Stimulated activated CD4-positive, alpha-beta T cell treated with anti-CD3 and anti-CD28 coated beads, TNF-alpha, amount 100 ng/mL, for 1 hour (primary cell): Measurements from ENCODE around the gene PTOV1.

Experiments used
- DNase-seq, 3 donors: peaks; one replicate each; pipeline ENCODE4 v3.0.0-alpha.2; 2020; ENCODE audit warnings: low read depth in 3 of 3, low spot score in 1 of 3

PTOV1 gene

GRCh38 chr19:49843265-49843664 lies 7.7 kb upstream of the PTOV1 start:
- no peak for DNase-seq

GRCh38 chr19:49844138-49845095 lies 6.5 kb upstream of the PTOV1 start:
- no peak for DNase-seq

- no peak for DNase-seq
Observed at GRCh38 chr19:49845414-49845813, 5.5 kb upstream of the PTOV1 start.

GRCh38 chr19:49846408-49846807 lies 4.6 kb upstream of the PTOV1 start:
- DNase-seq: no peak

GRCh38 chr19:49847731-49848696 lies 2.9 kb upstream of the PTOV1 start:
- no peak for DNase-seq

GRCh38 chr19:49848938-49849337 lies 2.0 kb upstream of the PTOV1 start:
- no peak for DNase-seq

- DNase-seq: no peak
Observed at GRCh38 chr19:49849433-49850220, 1.3 kb upstream of the PTOV1 start.

GRCh38 chr19:49850221-49850486 lies 805 bp upstream of the PTOV1 start:
- no peak for DNase-seq

GRCh38 chr19:49851456-49852259 lies 699 bp downstream of the PTOV1 start:
- DNase-seq: no peak

- no peak for DNase-seq
Observed at GRCh38 chr19:49852631-49853126, 1.7 kb downstream of the PTOV1 start.

- no peak for DNase-seq
Observed at GRCh38 chr19:49853852-49854377, 3.0 kb downstream of the PTOV1 start.

- DNase-seq: no peak
Observed at GRCh38 chr19:49854378-49855263, 3.7 kb downstream of the PTOV1 start.

GRCh38 chr19:49855277-49855675 lies 4.3 kb downstream of the PTOV1 start:
- DNase-seq: no peak

- no peak for DNase-seq
Observed at GRCh38 chr19:49855676-49856573, 5.0 kb downstream of the PTOV1 start.

GRCh38 chr19:49856574-49857021 lies 5.6 kb downstream of the PTOV1 start:
- DNase-seq: no peak

GRCh38 chr19:49857061-49857837 lies 6.3 kb downstream of the PTOV1 start:
- no peak for DNase-seq

- DNase-seq: no peak
Observed at GRCh38 chr19:49857838-49858087, 6.8 kb downstream of the PTOV1 start.
